ENCODE results near the gene TAS2R30. TPM values are rescaled to one million over a fixed set of nuclear protein-coding genes. Genes with fewer than 3 reads are reported as not detected.

Gene TAS2R30
- total RNA-seq: 9.5 TPM

DNA sequence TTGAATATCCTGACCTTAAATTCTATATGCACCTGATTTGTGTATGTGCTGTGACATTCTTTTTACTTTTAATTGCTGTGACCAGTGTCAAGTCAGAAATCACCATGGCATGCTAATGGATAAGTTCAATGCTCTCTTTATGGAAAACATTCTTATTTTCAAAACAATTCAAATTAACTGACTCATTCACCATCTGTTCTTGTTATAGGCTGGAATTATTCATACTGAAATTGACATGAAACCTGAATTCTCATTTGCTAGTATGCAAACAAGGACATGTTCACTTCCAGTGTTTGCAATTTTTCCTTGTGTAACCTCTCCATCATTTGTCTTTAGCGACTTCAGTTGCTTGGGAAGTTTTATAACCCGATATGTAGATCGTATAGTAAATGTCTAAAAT lies at the start of gene TAS2R30:
Gene TAS2R30 (minus strand): TSS at position 340 of the 400 bp plus-strand sequence. CDS start 400 bp downstream, outside the sequence.

GRCh38 chr12:11171145-11171968 lies 36.9 kb upstream of the TAS2R30 start, which contains the start of gene SMIM10L1:
TSS of gene SMIM10L1 (plus strand) at chr12:11171194. CDS start at chr12:11171357, 163 bp downstream.

GRCh38 chr12:11092128-11092527 lies 42.3 kb downstream of the TAS2R30 start, which contains the start of gene TAS2R43:
TSS of gene TAS2R43 (minus strand) at chr12:11092313. CDS start at chr12:11092229, 84 bp downstream.

Small RNA genes lying within 50 kb of the gene (small RNA-seq; reads per million reads assigned to genes)
- gene AC018630.1: not detected

Other genes with a start within 250 kb of the TAS2R30 start
- gene TAS2R13, start 225.1 kb downstream of the TAS2R30 start, total RNA-seq: 4.8 TPM
- 0.92 TPM for gene PRH2, start 205.4 kb downstream of the TAS2R30 start, total RNA-seq
- 9.5 TPM for gene TAS2R14, start 195.4 kb downstream of the TAS2R30 start, total RNA-seq
- 7.6 TPM for gene TAS2R50, start 147.7 kb downstream of the TAS2R30 start, total RNA-seq
- gene TAS2R20, start 136.3 kb downstream of the TAS2R30 start, total RNA-seq: 10.4 TPM
- 7.6 TPM for gene TAS2R19, start 112.0 kb downstream of the TAS2R30 start, total RNA-seq
- 8.1 TPM for gene TAS2R31, start 103.2 kb downstream of the TAS2R30 start, total RNA-seq
- gene TAS2R46, start 72.3 kb downstream of the TAS2R30 start, total RNA-seq: 3.2 TPM
- gene TAS2R43, start 42.3 kb downstream of the TAS2R30 start, total RNA-seq: 5.5 TPM
- 15.5 TPM for gene SMIM10L1, start 36.5 kb upstream of the TAS2R30 start, total RNA-seq
- gene TAS2R42, start 52.3 kb upstream of the TAS2R30 start, total RNA-seq: not detected
- gene PRB3, start 135.1 kb upstream of the TAS2R30 start, total RNA-seq: not detected
- gene PRB4, start 175.8 kb upstream of the TAS2R30 start, total RNA-seq: not detected